ENCODE measurements around the gene CLIP1.

GRCh38 chr12:122459211-122459610, 36.7 kb upstream of the CLIP1 start:
- TF ChIP-seq CTCF (IDR thresholded peaks at IDR 0.05; ENCODE audit: low read length): no peak
- TF ChIP-seq EZH2 (optimal IDR thresholded peaks at IDR 0.05; ENCODE audit: low read depth, low read length): no peak
